HFF-Myc (cell line): ENCODE results near the gene C1QTNF2.
"Not testable (repeated sequence)": the region's sequence is repeated elsewhere in the genome, so short reads cannot be mapped to it uniquely, and the experiment has no call there.

Source experiments
- DNase-seq: peaks from one replicate; pipeline ENCODE4 v3.0.0-alpha.2; 2011; ENCODE audit warnings: low read depth; ENCODE audit errors: extremely low read depth
- H3K4me3 ChIP-seq: replicated peaks from 2 replicates; pipeline ENCODE4 v1.5.1; 2011; ENCODE audit warnings: low read depth, mild to moderate bottlenecking, control low read depth, low read length
- CTCF ChIP-seq: IDR thresholded peaks from 2 replicates; pipeline ENCODE4 v1.5.1; 2012; ENCODE audit warnings: mild to moderate bottlenecking, low read depth, low read length, control low read depth; ENCODE audit errors: missing control alignments

Gene C1QTNF2

GRCh38 chr5:160348080-160348479 lies 22.3 kb downstream of the C1QTNF2 start:
- no peak for TF ChIP-seq CTCF
- no peak overlapping the region for H3K4me3 ChIP-seq
- DNase-seq: no peak

DNA sequence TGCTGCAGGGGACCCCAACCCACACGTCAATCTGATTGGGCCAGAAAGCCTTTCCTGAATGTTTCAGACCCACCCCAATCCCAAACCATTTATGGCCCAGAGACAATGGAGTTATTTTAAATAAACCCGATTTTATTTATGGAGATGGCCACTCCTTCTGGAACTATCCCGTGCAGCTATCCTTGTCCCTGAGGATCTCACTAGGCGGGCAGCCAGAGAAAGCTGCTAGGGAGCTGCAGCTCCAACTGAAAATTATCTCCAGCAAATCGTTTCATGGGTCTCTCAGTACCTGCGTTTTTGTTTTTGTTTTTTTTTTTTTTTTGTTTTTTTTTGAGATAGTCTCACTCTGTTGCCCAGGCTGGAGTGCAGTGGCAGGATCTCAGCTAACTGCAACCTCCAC lies 23.0 kb downstream of the C1QTNF2 start:
- TF ChIP-seq CTCF: no peak
- no peak for DNase-seq
- H3K4me3 ChIP-seq: no peak overlapping the region

- no peak for DNase-seq
Measured at GRCh38 chr5:160342413-160342941, 27.9 kb downstream of the C1QTNF2 start.

GRCh38 chr5:160341309-160341870 lies 29.0 kb downstream of the C1QTNF2 start:
- no peak for TF ChIP-seq CTCF
- no peak overlapping the region for H3K4me3 ChIP-seq
- DNase-seq: no peak

More at GRCh38 chr5:160342413-160342941, 27.9 kb downstream of the C1QTNF2 start:
- no peak for TF ChIP-seq CTCF
- no peak overlapping the region for H3K4me3 ChIP-seq

DNA sequence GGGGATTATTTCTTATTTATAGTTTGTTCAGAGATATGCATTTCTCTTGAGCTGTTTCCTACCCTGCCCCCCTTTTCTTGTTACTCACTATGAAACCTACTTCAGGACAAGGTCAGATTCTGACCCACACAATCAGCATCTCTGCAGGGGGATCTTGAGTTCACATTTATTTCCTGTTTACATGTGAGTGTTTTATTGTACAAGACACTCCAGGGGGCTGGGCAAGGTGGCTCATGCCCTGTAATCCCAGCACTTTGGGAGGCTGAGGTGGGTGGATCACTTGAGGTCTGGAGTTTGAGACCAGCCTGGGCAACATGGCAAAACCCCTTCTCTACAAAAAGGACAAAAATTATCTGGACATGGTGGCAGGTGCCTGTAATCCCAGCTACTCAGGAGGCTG lies 29.9 kb downstream of the C1QTNF2 start:
- not testable (repeated sequence) for DNase-seq, H3K4me3 ChIP-seq

DNA sequence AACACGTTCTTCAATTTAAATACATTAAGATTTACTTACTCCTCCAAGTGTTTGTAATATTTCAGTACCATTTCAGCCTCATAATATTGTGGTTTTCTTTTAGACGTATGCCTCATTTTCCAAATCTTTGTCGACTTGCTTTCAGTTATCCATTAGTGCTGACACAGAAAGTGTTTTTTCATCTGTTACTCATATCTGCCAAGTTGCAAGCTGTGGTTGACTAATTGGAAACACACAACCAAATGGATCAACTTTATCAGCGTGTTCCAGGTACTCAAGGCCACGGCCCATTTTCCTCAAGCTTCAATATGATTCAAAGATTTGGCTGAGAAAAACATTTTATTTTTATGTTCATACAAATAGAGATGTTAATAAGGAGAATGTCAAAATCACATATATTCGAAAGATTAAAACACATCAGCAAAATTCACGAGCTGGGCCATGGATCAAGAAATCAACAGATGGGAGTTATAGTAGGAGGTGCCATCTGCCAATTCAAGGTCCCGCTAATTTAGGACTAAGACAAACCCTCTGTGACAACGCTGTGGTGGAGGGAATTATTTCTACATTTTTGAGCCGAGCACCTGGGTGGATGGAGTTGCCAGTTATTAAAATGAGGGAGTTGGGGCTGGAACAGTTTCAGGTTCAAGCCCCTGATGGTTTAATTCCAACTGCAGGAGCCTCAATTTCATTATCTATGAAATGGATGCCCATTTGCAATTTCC lies 30.9 kb downstream of the C1QTNF2 start:
- TF ChIP-seq CTCF: no peak
- H3K4me3 ChIP-seq: no peak overlapping the region
- DNase-seq: no peak

DNA sequence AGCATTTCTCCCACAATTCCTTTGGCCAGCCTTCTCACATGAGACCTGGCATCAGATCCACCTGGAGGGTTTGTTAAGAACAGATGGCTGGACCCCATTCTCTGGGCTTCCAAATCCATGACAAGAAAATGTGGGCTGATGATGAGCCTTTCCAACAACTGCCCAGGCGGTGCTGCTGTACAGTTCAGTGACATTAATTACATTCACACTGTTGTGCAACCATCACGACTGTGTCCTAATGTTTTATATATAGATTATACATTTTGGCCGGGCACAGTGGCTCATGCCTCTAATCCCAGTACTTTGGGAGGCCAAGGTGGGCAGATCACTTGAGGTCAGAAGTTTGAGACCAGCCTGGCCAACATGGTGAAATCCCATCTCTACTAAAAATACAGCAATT lies 35.7 kb downstream of the C1QTNF2 start:
- H3K4me3 ChIP-seq, DNase-seq: not testable (repeated sequence)

DNA sequence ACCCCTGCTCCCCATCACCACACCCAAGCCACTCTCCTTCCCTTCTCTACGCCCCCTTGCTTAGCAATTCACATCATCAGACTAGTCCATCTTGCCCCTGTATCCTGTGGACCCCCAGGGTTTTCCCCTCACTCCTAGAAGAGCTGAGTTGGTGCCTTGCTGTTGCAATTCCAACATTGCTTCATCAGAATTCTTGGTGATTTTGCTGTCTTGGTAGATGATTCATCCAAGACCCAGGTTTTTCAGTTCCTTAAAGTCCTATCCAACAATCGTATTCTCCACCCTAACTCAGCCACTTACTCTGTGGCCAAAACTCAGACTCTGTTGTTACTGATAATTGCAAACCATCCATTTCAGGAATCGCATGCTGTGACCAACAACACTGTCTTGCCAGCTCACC lies 36.7 kb downstream of the C1QTNF2 start:
- no peak for DNase-seq
- H3K4me3 ChIP-seq: no peak overlapping the region
- TF ChIP-seq CTCF: no peak
